HUES64 (cell line): ENCODE results near the gene SCMH1.

ENCODE experiments used
- H3K27ac ChIP-seq: 2 replicates; pipeline ENCODE4 v1.7.0; 2013; ENCODE audit warnings: low read depth, low read length, inconsistent platforms
- H3K27me3 ChIP-seq: 2 replicates; pipeline ENCODE4 v1.6.1; 2013; ENCODE audit warnings: mild to moderate bottlenecking, low read length; ENCODE audit not compliant: insufficient read depth
- H3K36me3 ChIP-seq: 2 replicates; pipeline ENCODE4 v1.6.1; 2013; ENCODE audit warnings: mild to moderate bottlenecking, low read length; ENCODE audit not compliant: insufficient read depth
- H3K4me1 ChIP-seq: 2 replicates; pipeline ENCODE4 v1.6.1; 2013; ENCODE audit warnings: mild to moderate bottlenecking, low read length, moderate library complexity; ENCODE audit not compliant: insufficient read depth
- H3K4me3 ChIP-seq: 2 replicates; pipeline ENCODE4 v1.5.1; 2013; ENCODE audit warnings: mild to moderate bottlenecking, low read length, moderate library complexity
- H3K9ac ChIP-seq: 2 replicates; pipeline ENCODE4 v1.6.1; 2013; ENCODE audit warnings: mild to moderate bottlenecking, low read depth, low read length
- H3K9me3 ChIP-seq: 2 replicates; pipeline ENCODE4 v1.6.1; 2013; ENCODE audit warnings: low read depth, low read length; ENCODE audit not compliant: insufficient read depth
- WGBS: fragments of 150-250, 120-280 bp; methylation state at CpG from one replicate; pipeline ENCODE4 v1.1.7; 2013; ENCODE audit warnings: missing lambda C conversion rate; 5-methylcytosine and 5-hydroxymethylcytosine counted together

Gene SCMH1

DNA sequence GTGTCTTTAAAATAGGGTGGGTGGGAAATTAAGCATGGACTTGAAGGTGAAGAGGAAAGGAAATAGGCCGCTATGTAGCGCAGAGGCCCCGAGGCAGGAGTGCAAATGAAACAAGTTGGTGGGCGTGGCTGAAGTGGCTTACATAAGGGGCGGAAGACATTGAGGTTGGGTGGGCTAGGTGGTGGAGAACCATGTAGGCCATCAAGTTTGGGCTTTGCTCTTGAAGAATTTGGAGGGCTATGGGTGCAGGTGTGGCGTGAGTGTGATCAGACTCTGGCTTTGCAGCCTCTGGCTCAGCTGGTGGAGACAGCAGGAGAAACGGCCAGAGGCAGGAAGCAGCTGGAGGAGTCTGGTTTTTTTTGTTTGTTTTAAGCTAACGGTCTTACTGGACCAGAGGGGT, 227.2 kb downstream of the SCMH1 start:
- no peaks in the 10 kb centered on the region for H3K27me3 ChIP-seq
- H3K4me3 ChIP-seq = no peak overlapping the region
- 90% methylated on average over 8 of the region's 8 CpGs for WGBS
- H3K36me3 ChIP-seq = peaks cover 84% of the 10 kb centered on the region
- no peak overlapping the region for H3K9ac ChIP-seq
- no peaks in the 10 kb centered on the region for H3K9me3 ChIP-seq
- no peak overlapping the region for H3K27ac ChIP-seq
- H3K4me1 ChIP-seq = no peaks in the 10 kb centered on the region

DNA sequence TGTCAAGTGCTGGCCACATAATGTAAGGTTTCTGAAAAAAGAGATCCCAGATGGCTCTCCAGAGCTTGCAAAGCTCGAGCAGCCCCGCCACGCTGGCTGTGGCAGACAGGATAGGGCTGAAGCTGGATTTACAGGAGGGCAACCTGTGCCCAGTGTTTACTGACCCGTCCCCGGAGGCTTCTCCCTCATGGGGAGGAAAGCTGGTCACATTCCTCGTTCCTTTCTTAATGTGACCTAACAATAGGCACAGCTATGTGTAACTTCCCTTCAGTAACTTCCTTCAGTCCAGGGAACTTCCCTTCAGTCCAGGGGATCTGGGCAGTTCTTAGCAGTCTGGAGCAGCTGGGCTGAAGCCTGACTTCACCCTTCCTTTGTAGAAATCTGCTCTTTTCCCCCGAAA, 228.3 kb downstream of the SCMH1 start:
- Histone ChIP-seq H3K4me3 (no peak overlapping the region), H3K9me3 (no peaks in the 10 kb centered on the region), H3K4me1 (no peaks in the 10 kb centered on the region), H3K27me3 (no peaks in the 10 kb centered on the region), H3K36me3 (peaks cover 94% of the 10 kb centered on the region), H3K27ac (no peak overlapping the region), H3K9ac (no peak overlapping the region)
- 94% methylated on average over 7 of the region's 7 CpGs for WGBS

DNA sequence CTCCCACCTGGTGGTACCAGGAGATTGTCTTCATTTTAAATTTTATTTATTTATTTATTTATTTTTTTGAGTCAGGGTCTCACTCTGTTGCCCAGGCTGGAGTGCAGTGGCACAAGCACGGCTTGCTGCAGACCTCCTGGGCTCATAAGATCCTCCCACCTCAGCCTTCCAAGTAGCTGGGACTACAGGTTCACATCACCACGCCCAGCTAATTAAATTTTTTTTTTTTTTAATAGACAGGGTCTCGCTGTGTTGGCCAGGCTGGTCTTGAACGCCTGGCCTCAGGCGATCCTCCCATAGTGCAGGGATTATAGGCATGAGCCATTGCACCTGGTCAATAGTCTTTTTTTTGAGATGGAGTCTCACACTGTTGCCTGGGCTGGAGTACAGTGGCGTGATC, 229.1 kb downstream of the SCMH1 start:
- WGBS = 97% methylated on average over 6 of the region's 6 CpGs
- peaks cover 97% of the 10 kb centered on the region for H3K36me3 ChIP-seq
- no peaks in the 10 kb centered on the region for H3K9me3 ChIP-seq

DNA sequence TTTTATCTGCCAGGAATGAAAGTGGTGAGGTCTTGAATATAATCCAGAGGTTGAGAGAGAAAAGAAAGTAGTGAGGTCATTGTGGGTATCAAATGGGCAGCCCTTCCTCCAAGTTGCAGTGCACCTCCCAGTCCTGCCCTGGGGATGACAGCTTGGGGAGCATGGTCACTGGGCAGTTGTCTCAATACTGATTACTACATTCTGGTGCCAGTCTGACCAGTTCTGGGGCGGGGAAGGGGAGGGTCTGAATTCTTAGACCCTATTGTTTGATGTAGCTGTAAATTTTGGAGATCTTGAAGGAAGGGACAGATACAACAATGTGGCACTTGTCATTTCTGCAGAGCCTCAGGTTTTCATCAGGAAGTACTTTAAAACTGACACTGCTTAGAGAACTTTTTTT, 231.8 kb downstream of the SCMH1 start:
- no peaks in the 10 kb centered on the region for H3K4me1 ChIP-seq
- 91% methylated on average over 1 of the region's 1 CpG for WGBS
- H3K27ac ChIP-seq = no peak overlapping the region
- peaks cover 99% of the 10 kb centered on the region for H3K36me3 ChIP-seq
- no peaks in the 10 kb centered on the region for H3K27me3 ChIP-seq
- H3K9me3 ChIP-seq = no peaks in the 10 kb centered on the region
- H3K9ac ChIP-seq = no peak overlapping the region
- no peak overlapping the region for H3K4me3 ChIP-seq

More for the DNA sequence above, 229.1 kb downstream of the SCMH1 start:
- Histone ChIP-seq H3K4me3 (no peak overlapping the region), H3K27me3 (no peaks in the 10 kb centered on the region), H3K4me1 (no peaks in the 10 kb centered on the region), H3K9ac (no peak overlapping the region), H3K27ac (no peak overlapping the region)

DNA sequence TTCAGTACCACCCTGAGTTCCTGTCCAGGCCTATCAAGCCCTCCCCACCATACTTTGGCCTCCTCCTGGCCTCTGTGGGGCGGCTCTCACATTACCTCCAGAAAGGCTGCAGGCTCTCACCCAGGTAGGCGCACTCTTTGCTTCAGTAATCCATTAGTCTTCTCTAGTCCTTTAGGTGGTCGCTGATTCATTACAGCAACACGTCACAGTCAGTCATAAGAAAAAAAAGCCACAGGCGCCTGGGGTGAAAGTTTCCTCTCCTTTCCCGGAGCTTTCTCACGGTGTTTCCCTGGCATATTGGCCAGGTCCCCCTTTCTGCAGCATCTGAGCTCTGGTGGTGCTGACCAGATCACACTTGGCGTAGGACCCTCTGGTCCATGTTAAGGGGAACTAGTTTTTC, 232.6 kb downstream of the SCMH1 start:
- Histone ChIP-seq H3K4me1 (no peaks in the 10 kb centered on the region), H3K36me3 (peaks cover 99% of the 10 kb centered on the region), H3K27ac (no peak overlapping the region), H3K27me3 (no peaks in the 10 kb centered on the region), H3K4me3 (no peak overlapping the region), H3K9me3 (no peaks in the 10 kb centered on the region), H3K9ac (no peak overlapping the region)
- WGBS = 94% methylated on average over 8 of the region's 8 CpGs

DNA sequence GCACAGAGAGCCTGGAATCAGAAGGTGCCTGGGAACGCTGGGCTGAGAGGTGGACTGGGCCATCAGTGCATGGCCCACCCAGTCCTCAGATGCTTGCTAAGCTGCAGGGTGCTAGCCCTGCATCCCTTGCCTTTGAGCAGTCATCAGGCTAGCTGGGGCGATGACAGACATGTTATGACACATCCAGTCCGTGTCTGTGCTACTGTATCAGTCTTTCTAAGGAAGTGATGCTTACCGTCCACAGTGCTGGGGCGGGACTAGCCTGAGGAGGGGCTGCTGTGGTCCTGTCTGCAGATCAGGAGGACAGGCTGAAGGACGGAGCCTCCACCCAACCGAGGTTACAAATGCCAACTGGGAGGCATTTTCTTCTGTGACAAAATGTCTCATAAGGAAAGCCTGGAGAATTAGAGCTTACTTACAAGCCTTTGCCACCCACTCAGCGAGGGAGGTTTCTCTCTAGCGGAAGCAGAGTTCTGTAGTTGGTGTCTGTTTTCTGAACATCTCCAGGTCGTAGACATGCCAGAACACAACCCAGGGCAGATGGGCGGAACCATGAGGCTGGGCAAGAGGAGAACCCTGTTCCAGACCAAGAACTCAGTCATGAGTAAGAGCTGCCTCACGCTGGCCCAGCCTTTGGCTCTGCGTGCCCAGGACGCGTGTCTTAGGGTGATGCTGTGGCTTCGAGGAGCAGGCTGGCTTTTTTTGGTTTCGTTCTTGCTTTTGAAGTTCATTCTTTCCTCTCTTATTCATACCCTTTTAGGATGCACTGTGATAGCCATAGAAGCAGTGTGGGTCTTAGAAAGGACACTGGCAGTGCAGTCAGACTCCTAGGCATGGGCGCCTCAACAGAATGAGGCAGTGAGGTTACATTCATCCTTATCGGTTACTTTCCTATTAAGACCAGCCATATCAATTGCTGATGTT, 234.9 kb downstream of the SCMH1 start:
- no peaks in the 10 kb centered on the region for H3K4me1 ChIP-seq
- no peak overlapping the region for H3K27ac ChIP-seq
- H3K36me3 ChIP-seq = peaks cover 100% of the 10 kb centered on the region
- no peak overlapping the region for H3K4me3 ChIP-seq
- no peaks in the 10 kb centered on the region for H3K27me3 ChIP-seq
- no peaks in the 10 kb centered on the region for H3K9me3 ChIP-seq
- WGBS = 95% methylated on average over 19 of the region's 19 CpGs
- no peak overlapping the region for H3K9ac ChIP-seq

DNA sequence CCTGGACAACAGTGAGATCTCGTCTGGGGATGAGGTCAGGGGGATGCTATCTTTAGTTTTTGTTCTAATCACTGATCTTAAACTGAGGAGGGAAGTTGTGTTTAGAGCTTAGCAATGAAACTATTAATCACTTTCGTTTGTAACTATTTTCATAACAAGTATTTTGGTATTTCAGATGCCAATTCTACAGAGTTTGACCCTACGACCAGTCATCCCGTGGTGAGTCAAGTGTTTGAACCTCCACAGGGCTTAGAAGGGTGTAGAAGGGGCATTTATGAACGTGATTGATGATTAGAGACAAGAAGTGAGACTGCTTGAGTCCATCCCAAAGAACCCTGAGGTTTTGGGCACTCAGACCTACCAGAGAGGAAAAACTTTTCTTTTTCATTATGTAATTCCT, 236.2 kb downstream of the SCMH1 start:
- H3K36me3 ChIP-seq = peaks cover 100% of the 10 kb centered on the region
- no peaks in the 10 kb centered on the region for H3K27me3 ChIP-seq
- no peak overlapping the region for H3K27ac ChIP-seq
- H3K4me1 ChIP-seq = no peaks in the 10 kb centered on the region
- WGBS = 96% methylated on average over 4 of the region's 5 CpGs
- no peak overlapping the region for H3K9ac ChIP-seq
- no peak overlapping the region for H3K4me3 ChIP-seq
- H3K9me3 ChIP-seq = no peaks in the 10 kb centered on the region

DNA sequence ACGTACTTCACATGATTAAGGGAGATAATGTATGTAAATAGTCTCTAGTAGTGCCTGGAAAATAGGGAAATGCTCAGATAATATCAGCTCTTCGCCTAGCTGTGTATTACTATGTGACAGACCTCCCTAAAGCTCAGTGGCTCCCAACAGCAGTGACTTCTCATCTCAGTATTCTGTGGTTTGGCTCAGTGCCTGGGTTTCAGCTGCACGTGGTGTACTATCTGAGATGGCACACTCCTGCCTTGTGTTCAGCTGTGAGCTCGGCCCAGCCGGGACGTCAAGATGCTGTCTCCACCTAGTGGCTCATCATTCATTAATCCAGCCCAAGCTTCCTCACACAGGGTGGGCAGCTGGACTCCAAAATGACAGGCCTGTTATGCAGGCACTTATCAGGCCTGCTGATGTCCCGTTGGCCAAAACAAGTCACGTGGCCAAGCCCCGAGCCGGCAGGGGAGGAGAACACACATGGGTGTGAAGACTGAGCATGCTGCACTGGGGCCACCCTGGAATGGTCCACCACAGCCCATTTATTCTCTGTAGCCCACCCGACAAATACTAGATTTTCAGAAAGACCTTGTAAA, 238.4 kb downstream of the SCMH1 start:
- Histone ChIP-seq H3K4me1 (no peaks in the 10 kb centered on the region), H3K27me3 (no peaks in the 10 kb centered on the region), H3K36me3 (peaks cover 98% of the 10 kb centered on the region), H3K9me3 (no peaks in the 10 kb centered on the region), H3K4me3 (no peak overlapping the region), H3K27ac (no peak overlapping the region), H3K9ac (no peak overlapping the region)
- WGBS = 93% methylated on average over 11 of the region's 11 CpGs

DNA sequence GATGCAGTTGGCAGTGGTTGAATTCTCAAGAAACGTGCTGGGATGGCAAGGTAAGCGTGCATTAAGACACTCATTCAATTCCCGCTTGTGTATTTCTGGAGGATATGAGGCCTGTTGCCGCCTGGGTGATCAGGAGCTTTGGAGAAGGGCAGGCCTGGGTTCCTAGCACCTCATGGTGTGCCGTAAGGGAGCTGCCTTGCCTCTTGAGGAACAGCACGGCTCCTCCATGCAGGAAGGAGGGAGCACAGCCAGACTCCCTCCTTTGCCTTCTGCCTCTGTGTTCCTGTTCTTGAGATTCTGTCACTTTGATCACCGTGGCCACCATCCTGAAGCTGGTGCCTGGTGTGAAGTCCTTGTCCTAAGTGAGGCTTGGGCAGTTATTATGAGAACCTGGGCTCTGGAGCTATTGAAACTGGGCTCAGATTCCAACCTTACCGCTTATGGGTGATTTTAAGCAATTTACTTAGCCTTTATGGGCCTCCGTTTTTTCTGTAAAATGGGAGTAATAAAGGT, 238.9 kb downstream of the SCMH1 start:
- no peaks in the 10 kb centered on the region for H3K27me3 ChIP-seq
- 94% methylated on average over 9 of the region's 9 CpGs for WGBS
- no peak overlapping the region for H3K27ac ChIP-seq
- H3K9ac ChIP-seq = no peak overlapping the region
- peaks cover 98% of the 10 kb centered on the region for H3K36me3 ChIP-seq
- H3K4me1 ChIP-seq = no peaks in the 10 kb centered on the region
- no peak overlapping the region for H3K4me3 ChIP-seq
- no peaks in the 10 kb centered on the region for H3K9me3 ChIP-seq

DNA sequence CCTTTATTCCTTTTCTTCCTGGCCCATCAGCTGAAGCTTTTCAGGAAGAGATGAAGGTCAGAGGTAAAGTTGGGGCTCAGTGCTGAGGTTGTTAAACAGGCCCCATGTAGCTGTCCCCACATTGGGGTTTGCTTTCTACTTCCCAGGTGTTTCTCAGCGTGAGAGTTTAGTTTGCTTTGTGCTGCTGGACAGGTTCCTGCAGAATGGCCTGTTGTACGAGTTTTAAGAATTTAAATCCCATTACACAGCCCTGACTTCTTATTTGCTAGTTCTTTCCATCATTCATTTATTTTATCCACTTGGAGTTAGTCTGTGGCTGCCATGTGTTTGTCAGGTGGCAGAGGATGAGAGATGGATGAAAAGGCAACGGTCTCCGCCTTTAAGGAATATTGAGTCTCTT, 243.4 kb downstream of the SCMH1 start:
- Histone ChIP-seq H3K4me1 (no peaks in the 10 kb centered on the region), H3K4me3 (no peak overlapping the region), H3K27me3 (no peaks in the 10 kb centered on the region), H3K36me3 (peaks cover 97% of the 10 kb centered on the region), H3K9ac (no peak overlapping the region), H3K9me3 (no peaks in the 10 kb centered on the region), H3K27ac (no peak overlapping the region)
- 95% methylated on average over 4 of the region's 4 CpGs for WGBS

DNA sequence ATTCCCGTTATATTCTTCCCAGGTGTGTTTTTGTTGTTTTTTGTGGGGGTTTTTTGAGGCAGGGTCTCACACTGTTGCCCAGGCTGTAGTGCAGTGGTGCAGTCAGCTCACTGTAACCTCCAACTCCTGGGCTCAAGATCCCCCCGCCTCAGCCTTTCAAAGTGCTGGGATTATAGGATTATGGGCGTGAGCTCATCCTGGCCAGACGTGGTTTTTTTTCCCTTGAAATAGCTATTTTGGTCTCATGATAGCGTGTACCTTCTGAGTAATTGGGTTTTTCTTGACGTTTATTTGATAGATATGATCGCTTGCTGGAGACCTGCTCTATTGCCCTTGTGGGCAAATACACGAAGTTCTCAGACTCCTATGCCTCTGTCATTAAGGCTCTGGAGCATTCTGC, 245.0 kb downstream of the SCMH1 start:
- Histone ChIP-seq H3K9me3 (no peaks in the 10 kb centered on the region), H3K4me3 (no peak overlapping the region), H3K27ac (no peak overlapping the region), H3K27me3 (no peaks in the 10 kb centered on the region), H3K9ac (no peak overlapping the region), H3K4me1 (no peaks in the 10 kb centered on the region), H3K36me3 (peaks cover 97% of the 10 kb centered on the region)
- WGBS = 94% methylated on average over 7 of the region's 8 CpGs
